DOHH2 (cell line): Measurements from ENCODE around the gene CDCA5.

Source experiments
- H3F3A ChIP-seq: fragments of 200-600 bp; sonication (generic), shearing (Covaris generic); 2 replicates; pipeline ENCODE4 v1.6.0; 2016; ENCODE audit warnings: antibody characterized with exemption, mild to moderate bottlenecking; ENCODE audit not compliant: control insufficient read depth, insufficient read depth
- H3K27ac ChIP-seq: fragments of 200-600 bp; sonication (generic); 2 replicates; pipeline ENCODE4 v1.5.1; 2014; ENCODE audit warnings: low read depth, mild to moderate bottlenecking, low read length, moderate library complexity
- H3K27me3 ChIP-seq: fragments of 200-600 bp; sonication (generic); 2 replicates; pipeline ENCODE4 v1.6.1; 2014; ENCODE audit warnings: mild to moderate bottlenecking, low read length, mixed read lengths; ENCODE audit not compliant: control insufficient read depth
- H3K36me3 ChIP-seq: fragments of 200-600 bp; sonication (generic); 2 replicates; pipeline ENCODE4 v1.6.1; 2014; ENCODE audit warnings: mild to moderate bottlenecking, low read length, moderate library complexity, mixed read lengths; ENCODE audit not compliant: control insufficient read depth
- H3K4me1 ChIP-seq: fragments of 200-600 bp; sonication (generic); 2 replicates; pipeline ENCODE4 v1.6.1; 2014; ENCODE audit warnings: mild to moderate bottlenecking, low read length, mixed read lengths; ENCODE audit not compliant: control insufficient read depth
- H3K4me2 ChIP-seq: fragments of 200-600 bp; sonication (generic); 2 replicates; pipeline ENCODE4 v1.6.0; 2014; ENCODE audit warnings: mild to moderate bottlenecking, low read length, moderate library complexity
- H3K4me3 ChIP-seq: fragments of 200-600 bp; sonication (generic); 2 replicates; pipeline ENCODE4 v1.5.1; 2014; ENCODE audit warnings: mild to moderate bottlenecking, low read length, mixed read lengths
- H3K79me2 ChIP-seq: fragments of 200-600 bp; sonication (generic); 2 replicates; pipeline ENCODE4 v1.6.1; 2014; ENCODE audit warnings: mild to moderate bottlenecking, low read length, mixed read lengths; ENCODE audit not compliant: control insufficient read depth
- H3K9me2 ChIP-seq: fragments of 200-600 bp; sonication (generic); replicated peaks from 2 replicates; pipeline ENCODE4 v1.6.1; 2014; ENCODE audit warnings: mild to moderate bottlenecking, low read length, mixed read lengths; ENCODE audit not compliant: control insufficient read depth
- H3K9me3 ChIP-seq: fragments of 200-600 bp; sonication (generic); 2 replicates; pipeline ENCODE4 v1.6.1; 2014; ENCODE audit warnings: antibody characterized with exemption, low read length, mixed read lengths; ENCODE audit not compliant: control insufficient read depth, insufficient read depth
- H4K20me1 ChIP-seq: fragments of 200-600 bp; sonication (generic); 2 replicates; pipeline ENCODE4 v1.6.0; 2014; ENCODE audit warnings: low read depth, mild to moderate bottlenecking, antibody characterized with exemption, low read length, moderate library complexity; ENCODE audit not compliant: control insufficient read depth, insufficient read depth
- EZH2phosphoT487 ChIP-seq: fragments of 200-600 bp; sonication (generic); IDR thresholded peaks from 2 replicates; pipeline ENCODE4 v1.6.1; 2017; ENCODE audit warnings: borderline replicate concordance, mild to moderate bottlenecking, antibody characterized with exemption, low read length, moderate library complexity, mixed read lengths
- TF ChIP-seq, protein P1 (sequence below): fragments of 200-600 bp; sonication (generic); IDR thresholded peaks from one replicate; pipeline ENCODE4 v1.5.1; 2014; ENCODE audit warnings: antibody characterized with exemption, mild to moderate bottlenecking, low read depth, low read length; ENCODE audit not compliant: poor library complexity, severe bottlenecking

CDCA5 gene

DNA sequence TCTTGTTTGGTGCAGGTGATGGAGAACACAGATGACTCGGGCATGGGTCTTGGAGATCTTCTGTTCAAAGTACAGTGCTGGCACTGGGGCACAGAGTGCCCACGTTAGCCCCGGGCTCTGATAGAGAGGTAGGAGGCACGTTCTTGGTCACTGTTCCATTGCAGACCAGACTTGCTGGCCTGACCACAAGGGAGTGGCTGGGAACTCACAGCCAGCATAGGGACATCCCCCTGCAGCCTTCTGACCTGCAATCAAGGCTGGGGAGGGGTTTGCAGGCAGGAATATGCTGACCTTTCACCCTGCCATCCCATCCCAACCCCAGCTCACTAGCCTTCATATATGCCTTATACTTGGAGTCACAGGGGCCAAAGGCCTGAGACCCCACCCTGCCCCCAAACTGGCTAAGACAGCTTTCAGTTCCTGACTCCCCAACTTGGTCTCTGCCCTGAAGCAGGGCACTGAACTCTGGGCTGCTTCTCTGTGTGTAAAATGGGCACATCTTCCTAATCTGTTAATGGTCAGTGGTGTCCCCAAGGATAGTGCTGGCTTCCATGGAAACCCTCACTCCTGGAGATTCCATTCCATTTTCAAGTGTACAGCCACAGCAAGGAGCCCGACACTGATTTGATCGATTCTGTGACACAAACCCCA lies 42.9 kb upstream of the CDCA5 start:
- peaks cover 59% of the 10 kb centered on the region for H3K79me2 ChIP-seq

DNA sequence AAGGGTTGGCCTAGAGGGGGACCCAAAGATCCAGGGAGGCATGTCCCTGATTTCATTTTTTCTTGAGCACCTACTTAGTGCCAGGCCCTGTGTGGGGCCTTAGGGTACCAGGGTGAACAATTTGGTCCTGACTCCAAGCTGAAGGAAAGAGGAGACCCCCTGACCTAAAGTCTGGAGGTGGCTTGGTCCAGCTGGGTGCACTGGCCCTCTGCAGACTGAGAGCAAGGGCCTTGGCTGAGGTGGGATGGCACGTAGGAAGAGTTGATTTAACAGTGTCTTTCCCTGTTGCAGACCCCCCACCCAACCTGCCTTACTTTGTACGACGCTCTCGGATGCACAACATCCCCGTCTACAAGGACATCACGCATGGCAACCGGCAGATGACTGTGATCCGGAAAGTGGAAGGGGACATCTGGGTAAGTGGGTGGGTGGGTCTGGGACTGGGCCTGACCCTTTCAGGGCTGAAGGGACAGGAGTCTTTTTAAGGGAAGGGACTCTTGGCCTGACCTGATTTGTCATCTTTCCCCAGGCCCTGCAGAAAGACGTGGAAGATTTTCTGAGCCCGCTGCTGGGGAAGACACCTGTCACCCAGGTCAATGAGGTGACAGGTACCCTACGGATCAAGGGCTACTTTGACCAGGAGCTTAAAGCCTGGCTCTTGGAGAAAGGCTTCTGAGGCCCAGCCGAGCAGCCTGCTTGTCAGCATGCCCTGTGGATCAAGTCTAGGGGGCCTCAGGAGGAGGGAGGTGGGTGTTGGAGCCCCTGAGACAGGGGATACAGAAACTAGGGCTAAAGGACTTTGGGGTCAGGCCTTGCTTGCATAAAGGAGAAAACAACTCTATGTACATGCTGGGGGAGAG lies 41.6 kb upstream of the CDCA5 start:
- Histone ChIP-seq H3F3A (peaks cover 64% of the 10 kb centered on the region), H3K4me3 (no peak overlapping the region), H3K36me3 (peaks cover 91% of the 10 kb centered on the region), H3K4me2 (no peak overlapping the region), H4K20me1 (peaks cover 14% of the 10 kb centered on the region; the same call in 1 of the 2 replicates), H3K9me2 (no peaks in the 10 kb centered on the region), H3K27me3 (no peaks in the 10 kb centered on the region), H3K9me3 (no peaks in the 10 kb centered on the region), H3K27ac (peak overlapping the region; percentile 100), H3K4me1 (peaks cover 42% of the 10 kb centered on the region), H3K79me2 (peaks cover 60% of the 10 kb centered on the region)
- TF ChIP-seq EZH2phosphoT487, result no peak
- TF ChIP-seq, protein P1, sequence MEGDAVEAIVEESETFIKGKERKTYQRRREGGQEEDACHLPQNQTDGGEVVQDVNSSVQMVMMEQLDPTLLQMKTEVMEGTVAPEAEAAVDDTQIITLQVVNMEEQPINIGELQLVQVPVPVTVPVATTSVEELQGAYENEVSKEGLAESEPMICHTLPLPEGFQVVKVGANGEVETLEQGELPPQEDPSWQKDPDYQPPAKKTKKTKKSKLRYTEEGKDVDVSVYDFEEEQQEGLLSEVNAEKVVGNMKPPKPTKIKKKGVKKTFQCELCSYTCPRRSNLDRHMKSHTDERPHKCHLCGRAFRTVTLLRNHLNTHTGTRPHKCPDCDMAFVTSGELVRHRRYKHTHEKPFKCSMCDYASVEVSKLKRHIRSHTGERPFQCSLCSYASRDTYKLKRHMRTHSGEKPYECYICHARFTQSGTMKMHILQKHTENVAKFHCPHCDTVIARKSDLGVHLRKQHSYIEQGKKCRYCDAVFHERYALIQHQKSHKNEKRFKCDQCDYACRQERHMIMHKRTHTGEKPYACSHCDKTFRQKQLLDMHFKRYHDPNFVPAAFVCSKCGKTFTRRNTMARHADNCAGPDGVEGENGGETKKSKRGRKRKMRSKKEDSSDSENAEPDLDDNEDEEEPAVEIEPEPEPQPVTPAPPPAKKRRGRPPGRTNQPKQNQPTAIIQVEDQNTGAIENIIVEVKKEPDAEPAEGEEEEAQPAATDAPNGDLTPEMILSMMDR, result no peak

More for the DNA sequence above, 42.9 kb upstream of the CDCA5 start:
- TF ChIP-seq, protein P1, result no peak
- no peak for TF ChIP-seq EZH2phosphoT487
- H3K9me2 ChIP-seq, result no peaks in the 10 kb centered on the region
- H3K9me3 ChIP-seq, result no peaks in the 10 kb centered on the region
- peaks cover 47% of the 10 kb centered on the region for H3K4me1 ChIP-seq
- peaks cover 66% of the 10 kb centered on the region for H3F3A ChIP-seq
- peak overlapping the region; percentile 100 for H3K27ac ChIP-seq
- peaks cover 91% of the 10 kb centered on the region for H3K36me3 ChIP-seq
- H3K4me2 ChIP-seq, result no peak overlapping the region
- peaks cover 20% of the 10 kb centered on the region; the same call in 1 of the 2 replicates for H4K20me1 ChIP-seq
- no peak overlapping the region for H3K4me3 ChIP-seq
- no peaks in the 10 kb centered on the region for H3K27me3 ChIP-seq

GRCh38 chr11:65124480-65125196 lies 40.8 kb upstream of the CDCA5 start:
- Histone ChIP-seq H3K4me2 (peak overlapping the region; percentile 86; the same call in 1 of the 2 replicates), H4K20me1 (peaks cover 9% of the 10 kb centered on the region; the same call in 1 of the 2 replicates), H3K27ac (peak overlapping the region; percentile 15; the same call in 1 of the 2 replicates), H3K36me3 (peaks cover 91% of the 10 kb centered on the region), H3F3A (peaks cover 64% of the 10 kb centered on the region), H3K4me3 (no peak overlapping the region), H3K27me3 (no peaks in the 10 kb centered on the region), H3K9me2 (no peaks in the 10 kb centered on the region), H3K9me3 (no peaks in the 10 kb centered on the region), H3K4me1 (peaks cover 42% of the 10 kb centered on the region), H3K79me2 (peaks cover 60% of the 10 kb centered on the region)
- TF ChIP-seq, protein P1, result no peak
- no peak for TF ChIP-seq EZH2phosphoT487
